Measurements from ENCODE around the gene KAT6B.

Gene KAT6B

GRCh38 chr10:74824184-74824899, 2.1 kb upstream of the KAT6B start:
- peak; percentile 15 for DNase-seq

- no peak for DNase-seq
Measured at GRCh38 chr10:74824900-74825370, 1.5 kb upstream of the KAT6B start.

GRCh38 chr10:74825371-74826141, 844 bp upstream of the KAT6B start:
- peak; percentile 55 for DNase-seq

GRCh38 chr10:74827045-74827441, 643 bp downstream of the KAT6B start:
- no peak for DNase-seq

GRCh38 chr10:74827694-74828093, 1.3 kb downstream of the KAT6B start:
- no peak for DNase-seq

GRCh38 chr10:74828946-74829345, 2.5 kb downstream of the KAT6B start:
- no peak for DNase-seq

GRCh38 chr10:74831518-74832120, 5.2 kb downstream of the KAT6B start:
- no peak for DNase-seq

- DNase-seq, result no peak
Measured at GRCh38 chr10:74835963-74836362, 9.6 kb downstream of the KAT6B start.

- DNase-seq, result no peak
Measured at GRCh38 chr10:74836877-74837276, 10.5 kb downstream of the KAT6B start.

- no peak for DNase-seq
Measured at GRCh38 chr10:74837743-74838142, 11.3 kb downstream of the KAT6B start.

- DNase-seq, result no peak
Measured at GRCh38 chr10:74839708-74840107, 13.3 kb downstream of the KAT6B start.

- DNase-seq, result no peak
Measured at GRCh38 chr10:74841265-74841973, 15.0 kb downstream of the KAT6B start.

GRCh38 chr10:74842301-74842954, 16.0 kb downstream of the KAT6B start:
- DNase-seq, result no peak

GRCh38 chr10:74846958-74847357, 20.6 kb downstream of the KAT6B start:
- no peak for DNase-seq

- DNase-seq, result no peak
Measured at GRCh38 chr10:74851831-74852230, 25.4 kb downstream of the KAT6B start.

GRCh38 chr10:74852381-74852780, 26.0 kb downstream of the KAT6B start:
- DNase-seq, result no peak

GRCh38 chr10:74854610-74855009, 28.2 kb downstream of the KAT6B start:
- DNase-seq, result no peak

GRCh38 chr10:74855027-74855426, 28.6 kb downstream of the KAT6B start:
- DNase-seq, result no peak

- no peak for DNase-seq
Measured at GRCh38 chr10:74855439-74855838, 29.0 kb downstream of the KAT6B start.

- DNase-seq, result no peak
Measured at GRCh38 chr10:74856940-74857339, 30.5 kb downstream of the KAT6B start.

GRCh38 chr10:74857586-74857985, 31.2 kb downstream of the KAT6B start:
- DNase-seq, result no peak

GRCh38 chr10:74859546-74859945, 33.1 kb downstream of the KAT6B start:
- DNase-seq, result no peak

- DNase-seq, result no peak
Measured at GRCh38 chr10:74862625-74863024, 36.2 kb downstream of the KAT6B start.

Data from activated effector memory CD4-positive, alpha-beta T cell treated with Interleukin-2 at 50 U/mL for 16 hours (primary cell).